PFSK-1 (cell line): ENCODE results near the gene SETD4.

Experiments
- FOXP2 ChIP-seq: optimal IDR thresholded peaks from 2 replicates; pipeline ENCODE3; 2011; ENCODE audit warnings: borderline replicate concordance, control low read depth, inconsistent platforms; ENCODE audit not compliant: insufficient read depth; ENCODE audit errors: extremely low read length, extremely low read depth
- POLR2AphosphoS5 ChIP-seq: IDR thresholded peaks from 2 replicates; pipeline ENCODE4 v1.6.1; 2012; ENCODE audit warnings: low read depth, mild to moderate bottlenecking, control low read depth, low read length, moderate library complexity
- REST ChIP-seq, 2 experiments: IDR thresholded peaks; 2 replicates each; pipeline versions ENCODE4 v1.6.1 to v1.8.0; 2011 to 2012; ENCODE audit warnings: low read depth in 2 of 2, low read length in 2 of 2, control low read depth in 1 of 2, inconsistent platforms in 1 of 2, mild to moderate bottlenecking in 1 of 2, moderate library complexity in 1 of 2; ENCODE audit not compliant: insufficient read depth in 1 of 2
- SIN3A ChIP-seq: IDR thresholded peaks from 2 replicates; pipeline ENCODE4 v1.6.1; 2012; ENCODE audit warnings: mild to moderate bottlenecking, low read length, moderate library complexity, borderline replicate concordance; ENCODE audit not compliant: insufficient read depth
- TAF1 ChIP-seq: IDR thresholded peaks from 2 replicates; pipeline ENCODE4 v1.6.1; 2012; ENCODE audit warnings: low read length, control low read depth, borderline replicate concordance; ENCODE audit not compliant: insufficient read depth

SETD4 gene

DNA sequence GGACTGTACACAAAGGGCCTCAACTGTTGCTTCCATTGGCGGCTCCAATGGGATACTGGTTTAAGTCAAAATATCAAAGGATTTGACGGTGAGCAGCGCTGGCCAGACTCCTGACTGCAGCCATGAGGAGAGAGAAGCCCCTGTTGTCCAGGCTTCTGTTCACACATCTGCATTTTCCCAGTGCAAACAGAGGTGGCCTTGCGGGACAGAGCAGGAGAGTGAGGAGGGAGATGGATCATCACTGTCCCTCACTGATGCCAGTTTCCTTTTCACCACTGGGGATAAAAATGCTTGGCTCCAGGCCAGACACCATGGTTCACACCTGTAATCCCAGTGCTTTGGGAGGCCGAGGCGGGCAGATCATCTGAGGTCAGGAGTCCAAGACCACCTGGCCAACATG is 69.2 kb downstream of the SETD4 start:
- no peak for TF ChIP-seq REST (IDR thresholded peaks at IDR 0.05; ENCODE audit: insufficient read depth in 1 of 2, low read depth in 2 of 2, low read length in 2 of 2)

DNA sequence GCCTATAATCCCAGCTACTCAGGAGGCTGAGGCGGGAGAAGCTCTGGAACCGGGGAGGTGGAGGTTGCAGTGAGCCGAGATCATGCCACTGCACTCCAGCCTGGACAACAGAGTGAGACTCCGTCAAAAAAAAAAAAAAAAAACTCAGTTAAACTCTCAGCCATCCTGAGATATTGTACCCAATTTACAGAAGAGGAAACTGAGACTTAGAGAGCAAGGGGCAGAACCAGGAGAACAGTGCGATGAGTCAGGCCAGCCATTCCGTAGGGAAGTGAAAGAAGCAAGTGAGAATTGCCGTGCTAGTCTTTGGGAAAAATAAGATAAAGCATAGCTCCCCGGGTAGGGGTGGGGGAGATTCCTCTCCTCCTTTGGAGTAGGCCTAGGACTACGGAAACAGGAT is 69.7 kb downstream of the SETD4 start:
- no peak for TF ChIP-seq TAF1
- no peak for TF ChIP-seq POLR2AphosphoS5
- no peak for TF ChIP-seq REST (IDR thresholded peaks at IDR 0.05; ENCODE audit: insufficient read depth in 1 of 2, low read depth in 2 of 2, low read length in 2 of 2)

DNA sequence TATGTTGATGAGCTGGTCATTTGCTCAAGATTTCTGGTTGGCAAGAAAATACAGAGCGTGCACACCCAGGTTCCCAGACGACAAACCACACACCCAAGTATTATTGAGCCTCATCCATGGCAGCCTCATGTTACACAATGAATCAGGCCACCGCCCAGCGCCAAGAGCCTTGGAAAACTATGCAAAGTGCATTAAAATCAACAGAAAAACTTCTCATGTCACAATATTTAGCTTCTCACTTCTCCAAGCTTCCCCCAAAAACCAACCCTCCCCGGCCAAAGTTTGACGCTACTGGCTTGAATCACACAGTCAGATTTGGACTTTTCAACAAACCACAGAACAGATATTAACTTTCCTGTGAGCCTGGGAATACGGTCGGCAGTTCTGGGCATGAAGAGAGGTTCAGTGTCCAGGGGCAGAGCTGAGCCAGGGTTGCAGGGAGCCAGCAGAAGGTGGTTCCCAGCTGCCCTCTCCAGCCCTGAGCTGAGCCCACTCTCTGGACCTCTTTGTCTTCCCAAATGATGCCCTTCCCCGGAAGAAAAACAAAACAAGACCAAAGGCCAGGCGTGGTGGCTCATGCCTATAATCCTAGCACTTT is 71.1 kb downstream of the SETD4 start:
- TF ChIP-seq POLR2AphosphoS5 (no peak), FOXP2 (no peak), REST (IDR thresholded peaks at IDR 0.05; ENCODE audit: insufficient read depth in 1 of 2, low read depth in 2 of 2, low read length in 2 of 2) (no peak), TAF1 (no peak), SIN3A (no peak)

- no peak for TF ChIP-seq POLR2AphosphoS5
- no peak for TF ChIP-seq SIN3A
- TF ChIP-seq REST (IDR thresholded peaks at IDR 0.05; ENCODE audit: insufficient read depth in 1 of 2, low read depth in 2 of 2, low read length in 2 of 2): no peak
These were observed 71.7 kb downstream of the SETD4 start for GRCh38 chr21:35988416-35989137.

- TF ChIP-seq FOXP2 (no peak), POLR2AphosphoS5 (no peak), REST (IDR thresholded peaks at IDR 0.05; ENCODE audit: insufficient read depth in 1 of 2, low read depth in 2 of 2, low read length in 2 of 2) (no peak), SIN3A (no peak), TAF1 (no peak)
These were observed 72.9 kb downstream of the SETD4 start for GRCh38 chr21:35987475-35987874.
